AG04450 (cell line): ENCODE data around the gene KCNMA1. TPM values are rescaled to one million over a fixed set of nuclear protein-coding genes. Genes with fewer than 3 reads are reported as not detected.
A peak's percentile ranks its signal among the peaks of the same experiment; 100 is the strongest.

Experiments used
- CTCF ChIA-PET: fragments of 300-600, 350-600 bp; formaldehyde crosslinking; extraction: SDS; loops from one replicate; lab custom pipeline; 2022; ENCODE audit warnings: antibody characterized with exemption, inconsistent platforms; lab: Charles Lee
- POLR2A ChIA-PET: fragments of 350-600 bp; formaldehyde crosslinking; extraction: SDS; loops from one replicate; lab custom pipeline; 2021; ENCODE audit warnings: antibody characterized with exemption, inconsistent platforms; lab: Yijun Ruan, JAX
- DNase-seq: peaks from one replicate; pipeline ENCODE4 v3.0.0-alpha.2; 2011; ENCODE audit warnings: low read depth, low spot score
- H3K27ac ChIP-seq: one replicate; pipeline ENCODE4 v1.5.1; 2012; ENCODE audit warnings: low read depth, low read length, control low read depth
- H3K27me3 ChIP-seq: one replicate; pipeline ENCODE4 v1.6.0; 2012; ENCODE audit warnings: low read length; ENCODE audit not compliant: control insufficient read depth, insufficient read depth
- H3K4me3 ChIP-seq: 2 replicates; pipeline ENCODE4 v1.5.1; 2011; ENCODE audit warnings: mild to moderate bottlenecking, low read depth, low read length, control low read depth
- H3K9me3 ChIP-seq: 2 replicates; pipeline ENCODE4 v1.5.1; 2012; ENCODE audit warnings: low read length; ENCODE audit not compliant: control insufficient read depth, insufficient read depth
- CTCF ChIP-seq: IDR thresholded peaks from 2 replicates; pipeline ENCODE4 v1.5.1; 2011; ENCODE audit warnings: low read depth, low read length, control low read depth, inconsistent platforms
- polyA plus RNA-seq: library from polyadenylated mRNA; depleted of rRNA; stranded (reverse); fragments of >200 nt; gene quantifications from 2 replicates; pipeline ENCODE4 v1.2.3, GENCODE V29; 2011

KCNMA1 gene
- polyA plus RNA-seq, 1 experiment, result 58.8 TPM

GRCh38 chr10:77504873-77505257 is 132.7 kb downstream of the KCNMA1 start:
- no peak for TF ChIP-seq CTCF
- DNase-seq, result no peak
- Histone ChIP-seq H3K27ac (peak overlapping the region; percentile 91), H3K27me3 (no peaks in the 10 kb centered on the region), H3K9me3 (no peaks in the 10 kb centered on the region), H3K4me3 (no peak overlapping the region)
- CTCF ChIA-PET, result interaction anchor here (1.2 to 1.7 kb wide), 3 partner anchors 136 to 340 kb away, joined by 3 to 5 read pairs (median 3); no protein-coding TSS in a partner anchor
- POLR2A ChIA-PET, result interaction anchor here (0.6 to 2.6 kb wide), 6 partner anchors 19 to 267 kb away, joined by 3 to 17 read pairs (median 8); no protein-coding TSS in a partner anchor

GRCh38 chr10:77504196-77504872 is 133.3 kb downstream of the KCNMA1 start:
- Histone ChIP-seq H3K9me3 (no peaks in the 10 kb centered on the region), H3K4me3 (no peak overlapping the region), H3K27ac (peak overlapping the region; percentile 91), H3K27me3 (no peaks in the 10 kb centered on the region)
- ChIA-PET CTCF (interaction anchor here (1.2 to 1.7 kb wide), 3 partner anchors 137 to 340 kb away, joined by 3 to 5 read pairs (median 3); no protein-coding TSS in a partner anchor), POLR2A (interaction anchor here (0.9 to 2.6 kb wide), 3 partner anchors 20 to 188 kb away, joined by 3 to 17 read pairs (median 13); no protein-coding TSS in a partner anchor)
- DNase-seq, result no peak
- TF ChIP-seq CTCF, result no peak

GRCh38 chr10:77501846-77502261 is 135.8 kb downstream of the KCNMA1 start:
- CTCF ChIA-PET, result interaction anchor here (0.6 to 2.5 kb wide), 3 partner anchors 139 to 336 kb away, joined by 3 to 10 read pairs (median 3); no protein-coding TSS in a partner anchor
- TF ChIP-seq CTCF, result no peak
- DNase-seq, result no peak

GRCh38 chr10:77501152-77501845 is 136.3 kb downstream of the KCNMA1 start:
- ChIA-PET CTCF (interaction anchor here (0.5 to 2.5 kb wide), 3 partner anchors 140 to 336 kb away, joined by 3 to 10 read pairs (median 6); no protein-coding TSS in a partner anchor), POLR2A (interaction anchor here (0.8 to 1.0 kb wide), 2 partner anchors 108 to 181 kb away, joined by 3 read pairs; no protein-coding TSS in a partner anchor)
- no peaks in the 10 kb centered on the region for H3K27me3 ChIP-seq
- DNase-seq, result peak; percentile 63
- TF ChIP-seq CTCF, result no peak
- H3K4me3 ChIP-seq, result no peak overlapping the region
- no peaks in the 10 kb centered on the region for H3K9me3 ChIP-seq
- H3K27ac ChIP-seq, result peak overlapping the region; percentile 83

More at GRCh38 chr10:77501846-77502261, 135.8 kb downstream of the KCNMA1 start:
- H3K27me3 ChIP-seq, result no peaks in the 10 kb centered on the region
- peak overlapping the region; percentile 83 for H3K27ac ChIP-seq
- H3K4me3 ChIP-seq, result no peak overlapping the region
- no peaks in the 10 kb centered on the region for H3K9me3 ChIP-seq
- POLR2A ChIA-PET, result interaction anchor here (1.0 kb wide), 1 partner anchor 109 kb away, joined by 3 read pairs; no protein-coding TSS in a partner anchor
